SU-DHL-6 (cell line): Measurements from ENCODE around the gene EBF3.

Experiments used
- CTCF ChIP-seq: fragments of 200-600 bp; sonication (generic); IDR thresholded peaks from one replicate; pipeline ENCODE4 v1.5.1; 2017; ENCODE audit warnings: antibody characterized with exemption, mild to moderate bottlenecking, low read length, moderate library complexity; ENCODE audit not compliant: insufficient read depth, poor library complexity, severe bottlenecking
- EZH2phosphoT487 ChIP-seq: fragments of 200-600 bp; sonication (generic), shearing (Covaris generic); conservative IDR thresholded peaks from 2 replicates; pipeline ENCODE4 v1.6.1; 2018; ENCODE audit warnings: mild to moderate bottlenecking, antibody characterized with exemption, low read length, moderate library complexity, mixed read lengths

- TF ChIP-seq CTCF (no peak), EZH2phosphoT487 (no peak)
These were observed 34.5 kb downstream of the EBF3 start for GRCh38 chr10:129929343-129930292.
